NT2/D1 (cell line): ENCODE results near the gene SMPD3.

ENCODE experiments used
- YY1 ChIP-seq: IDR thresholded peaks from 2 replicates; pipeline ENCODE4 v1.6.1; 2011; ENCODE audit not compliant: insufficient read length, insufficient read depth
- ZNF274 ChIP-seq: IDR thresholded peaks from 2 replicates; pipeline ENCODE4 v1.6.1; 2011; ENCODE audit warnings: mild to moderate bottlenecking, low read depth, low read length

GRCh38 chr16:68369168-68369567, 79.1 kb downstream of the SMPD3 start:
- TF ChIP-seq YY1 (no peak), ZNF274 (no peak)
